ENCODE measurements around the gene CXCL12.

DNA sequence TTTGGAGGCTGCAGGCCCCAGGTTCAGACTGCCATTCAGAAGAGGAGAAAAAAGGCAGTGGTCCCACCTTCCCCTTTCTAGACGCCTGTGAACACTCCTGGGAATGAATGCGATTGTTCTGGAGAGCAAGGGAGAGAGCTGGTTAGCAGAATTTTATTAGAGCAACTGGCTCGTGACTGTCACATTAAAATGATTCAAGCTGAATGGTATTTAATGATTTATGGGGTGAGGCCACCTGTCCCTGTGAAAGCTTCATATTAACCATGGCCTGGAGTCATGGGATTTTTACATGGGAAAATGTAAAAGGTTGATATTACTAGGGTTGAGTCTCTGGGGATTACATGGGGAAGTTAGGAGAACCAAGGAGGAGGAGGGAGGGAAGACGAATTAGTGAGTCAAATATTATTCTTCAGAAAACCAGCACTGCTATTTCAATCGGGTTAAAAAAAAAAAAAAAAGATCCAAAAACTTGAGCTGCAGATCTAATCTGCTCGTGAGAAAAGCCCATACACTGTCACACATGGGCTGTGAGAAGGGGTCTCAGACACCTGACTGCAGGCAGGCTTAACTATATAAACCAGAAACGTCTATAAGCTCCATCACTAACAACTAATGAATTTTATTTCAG, 8.3 kb downstream of the CXCL12 start:
- TF ChIP-seq TEAD4 (IDR thresholded peaks at IDR 0.05; ENCODE audit: borderline replicate concordance, insufficient read depth) (no peak), POLR2AphosphoS5 (IDR thresholded peaks at IDR 0.05; ENCODE audit: low read depth, low read length) (no peak), YY1 (IDR thresholded peaks at IDR 0.05; ENCODE audit: low read depth) (no peak), RFX5 (IDR thresholded peaks at IDR 0.05; ENCODE audit: low read length) (no peak), MAX (IDR thresholded peaks at IDR 0.05; ENCODE audit: low read depth) (no peak), GABPA (IDR thresholded peaks at IDR 0.05; ENCODE audit: low read depth) (no peak), CTCF (IDR thresholded peaks at IDR 0.05) (no peak), EP300 (IDR thresholded peaks at IDR 0.05; ENCODE audit: borderline replicate concordance in 1 of 2, low read depth in 1 of 2, low read length in 1 of 2) (no peak), REST (IDR thresholded peaks at IDR 0.05; ENCODE audit: low read depth, low read length) (no peak), SIN3A (IDR thresholded peaks at IDR 0.05; ENCODE audit: borderline replicate concordance, low read depth, low read length) (no peak), RAD21 (IDR thresholded peaks at IDR 0.05; ENCODE audit: low read length) (no peak), PBX3 (IDR thresholded peaks at IDR 0.05) (no peak)
